ENCODE results near the gene VSIG10. TPM values are rescaled to one million over a fixed set of nuclear protein-coding genes. Genes with fewer than 3 reads are reported as not detected.
A peak's percentile ranks its signal among the peaks of the same experiment; 100 is the strongest.

The VSIG10 gene
- polyA plus RNA-seq, 1 donor (not counting 4 experiments of a cell fraction or from before 2014, with no cell fraction given) = 11.4 TPM

- Histone ChIP-seq H3K36me3 (ENCODE audit: control insufficient read depth in 2 of 2, extremely low read depth in 1 of 2, insufficient read depth in 2 of 2, low read length in 2 of 2) (no peaks in the 10 kb centered on the region), H3K27me3 (ENCODE audit: control insufficient read depth, extremely low read depth, insufficient read depth, low read length) (no peaks in the 10 kb centered on the region), H3K4me3 (ENCODE audit: control insufficient read depth in 2 of 3, extremely low read depth in 1 of 3, insufficient read depth in 2 of 3, low read depth in 1 of 3, low read length in 3 of 3) (peak overlapping the region in 2 of 3 experiments; percentile 82 to 89), H3K4me2 (ENCODE audit: control insufficient read depth, extremely low read depth, insufficient read depth, low read depth, low read length) (peak overlapping the region; percentile 72), H2AFZ (ENCODE audit: control insufficient read depth, low read length) (no peak overlapping the region), H3K9ac (ENCODE audit: control insufficient read depth, extremely low read depth, insufficient read depth, low read length) (peak overlapping the region; percentile 77), H3K27ac (ENCODE audit: control insufficient read depth, insufficient read depth, low read length) (no peak overlapping the region), H4K20me1 (ENCODE audit: control insufficient read depth, extremely low read depth, insufficient read depth, low read length) (no peaks in the 10 kb centered on the region), H3K4me1 (ENCODE audit: control insufficient read depth, extremely low read depth, insufficient read depth, low read length) (peaks cover 24% of the 10 kb centered on the region), H3K9me3 (ENCODE audit: control insufficient read depth, low read depth, low read length) (no peaks in the 10 kb centered on the region), H3K79me2 (ENCODE audit: control insufficient read depth, insufficient read depth, low read length) (no peaks in the 10 kb centered on the region), H3K9me1 (ENCODE audit: control insufficient read depth, extremely low read depth, insufficient read depth, low read length) (peaks cover 4% of the 10 kb centered on the region)
- TF ChIP-seq CTCF (optimal IDR thresholded peaks at IDR 0.05 in 1 of 3, IDR thresholded peaks at IDR 0.05 in 1 of 3, conservative IDR thresholded peaks at IDR 0.05 in 1 of 3; ENCODE audit: extremely low read depth in 1 of 3, insufficient read depth in 2 of 3, low read length in 3 of 3) (no peak), EZH2 (IDR thresholded peaks at IDR 0.05; ENCODE audit: low read length) (no peak)
- dilution Hi-C loops (cut with MboI; ENCODE audit: extremely low pct_ligation_motif_present, low sequenced_read_pairs) = no loop called here
- DNase-seq (ENCODE audit: low read depth, low spot score) (no peak), FAIRE-seq (no peak)
Measured at GRCh38 chr12:118102609-118103008, 1.2 kb downstream of the VSIG10 start.

- H3K9me1 ChIP-seq (ENCODE audit: control insufficient read depth, extremely low read depth, insufficient read depth, low read length) = peaks cover 4% of the 10 kb centered on the region
Measured at GRCh38 chr12:118102070-118102469, 1.7 kb downstream of the VSIG10 start.

More at GRCh38 chr12:118102070-118102469, 1.7 kb downstream of the VSIG10 start:
- DNase-seq (ENCODE audit: low read depth, low spot score) (peak; percentile 76), FAIRE-seq (peak; percentile 84)
- H3K79me2 ChIP-seq (ENCODE audit: control insufficient read depth, insufficient read depth, low read length) = no peaks in the 10 kb centered on the region
- no peaks in the 10 kb centered on the region for H3K36me3 ChIP-seq (ENCODE audit: control insufficient read depth in 2 of 2, extremely low read depth in 1 of 2, insufficient read depth in 2 of 2, low read length in 2 of 2)
- no peak overlapping the region for H2AFZ ChIP-seq (ENCODE audit: control insufficient read depth, low read length)
- peak overlapping the region in 1 of 3 experiments; percentile 89 for H3K4me3 ChIP-seq (ENCODE audit: control insufficient read depth in 2 of 3, extremely low read depth in 1 of 3, insufficient read depth in 2 of 3, low read depth in 1 of 3, low read length in 3 of 3)
- no peak overlapping the region for H3K9ac ChIP-seq (ENCODE audit: control insufficient read depth, extremely low read depth, insufficient read depth, low read length)
- H3K27ac ChIP-seq (ENCODE audit: control insufficient read depth, insufficient read depth, low read length) = no peak overlapping the region
- dilution Hi-C loops (cut with MboI; ENCODE audit: extremely low pct_ligation_motif_present, low sequenced_read_pairs) = no loop called here
- no peaks in the 10 kb centered on the region for H3K9me3 ChIP-seq (ENCODE audit: control insufficient read depth, low read depth, low read length)
- peak overlapping the region; percentile 72 for H3K4me2 ChIP-seq (ENCODE audit: control insufficient read depth, extremely low read depth, insufficient read depth, low read depth, low read length)
- no peaks in the 10 kb centered on the region for H3K27me3 ChIP-seq (ENCODE audit: control insufficient read depth, extremely low read depth, insufficient read depth, low read length)
- H4K20me1 ChIP-seq (ENCODE audit: control insufficient read depth, extremely low read depth, insufficient read depth, low read length) = no peaks in the 10 kb centered on the region
- H3K4me1 ChIP-seq (ENCODE audit: control insufficient read depth, extremely low read depth, insufficient read depth, low read length) = peaks cover 24% of the 10 kb centered on the region
- no peak for TF ChIP-seq CTCF (optimal IDR thresholded peaks at IDR 0.05 in 1 of 3, IDR thresholded peaks at IDR 0.05 in 1 of 3, conservative IDR thresholded peaks at IDR 0.05 in 1 of 3; ENCODE audit: extremely low read depth in 1 of 3, insufficient read depth in 2 of 3, low read length in 3 of 3)
- no peak for TF ChIP-seq EZH2 (IDR thresholded peaks at IDR 0.05; ENCODE audit: low read length)
